Testis (tissue), 3 donors: Measurements from ENCODE around the gene ESPN. TPM values are rescaled to one million over a fixed set of nuclear protein-coding genes. Genes with fewer than 3 reads are reported as not detected.

Source experiments
- DNase-seq: peaks from one replicate; pipeline ENCODE4 v3.0.0-alpha.2; 2019
- H3K27ac ChIP-seq, 2 donors: fragments of 200-600 bp; sonication (generic); one replicate each; pipeline ENCODE4 v1.5.1; 2019
- H3K27me3 ChIP-seq: fragments of 200-600 bp; sonication (generic); one replicate; pipeline ENCODE4 v1.5.1; 2019
- H3K36me3 ChIP-seq: fragments of 200-600 bp; sonication (generic); one replicate; pipeline ENCODE4 v1.5.1; 2017; ENCODE audit warnings: low read depth; ENCODE audit errors: missing control alignments
- H3K4me1 ChIP-seq: fragments of 200-600 bp; sonication (generic); one replicate; pipeline ENCODE4 v1.5.1; 2019
- H3K4me3 ChIP-seq, 2 donors: fragments of 200-600 bp; sonication (generic); one replicate each; pipeline ENCODE4 v1.5.1; 2017 to 2019
- H3K9me3 ChIP-seq: fragments of 200-600 bp; sonication (generic); one replicate; pipeline ENCODE4 v1.5.1; 2017
- CTCF ChIP-seq, 3 experiments: fragments of 450-650 bp in 2 of 3; fragments of 200-600 bp in 1 of 3; sonication (generic) in 1 of 3; IDR thresholded peaks; one replicate each; pipeline ENCODE4 v1.5.1; 2016 to 2019; ENCODE audit warnings: antibody characterized with exemption in 3 of 3, mild to moderate bottlenecking in 2 of 3, moderate library complexity in 1 of 3
- POLR2A ChIP-seq: fragments of 450-650 bp; IDR thresholded peaks from one replicate; pipeline ENCODE4 v1.6.1; 2017; ENCODE audit warnings: antibody characterized with exemption, mild to moderate bottlenecking, moderate library complexity
- WGBS, 2 donors: methylation state at CpG; one replicate each; pipeline ENCODE4 v1.1.5; 2018; 5-methylcytosine and 5-hydroxymethylcytosine counted together
- intact Hi-C: fragments of 100-400 bp; cut with DNase I; formaldehyde crosslinking; loops from one replicate; pipeline ENCODE4 v1.15.1; 2023; ENCODE audit warnings: low total_unique reads
- polyA plus RNA-seq: library from polyadenylated mRNA; stranded (reverse); fragments of 350-450 nt; fragmentation: Illumina TruSeq; extraction: RNeasy Lipid Tissue Mini Kit (QIAGEN cat#74804); gene quantifications from one replicate; pipeline ENCODE4 v1.2.3, GENCODE V29; 2014; ENCODE audit warnings: low read depth, low replicate concordance; ENCODE audit not compliant: insufficient read depth
- total RNA-seq, 2 donors: library from RNA; depleted of rRNA; stranded (reverse); fragments of >200 nt; gene quantifications; one replicate each; pipeline ENCODE4 v1.2.3, GENCODE V29; 2016

The ESPN gene
- total and polyA plus RNA-seq, 3 donors from 2014 or later: 270 to 404 (median 396) TPM

DNA sequence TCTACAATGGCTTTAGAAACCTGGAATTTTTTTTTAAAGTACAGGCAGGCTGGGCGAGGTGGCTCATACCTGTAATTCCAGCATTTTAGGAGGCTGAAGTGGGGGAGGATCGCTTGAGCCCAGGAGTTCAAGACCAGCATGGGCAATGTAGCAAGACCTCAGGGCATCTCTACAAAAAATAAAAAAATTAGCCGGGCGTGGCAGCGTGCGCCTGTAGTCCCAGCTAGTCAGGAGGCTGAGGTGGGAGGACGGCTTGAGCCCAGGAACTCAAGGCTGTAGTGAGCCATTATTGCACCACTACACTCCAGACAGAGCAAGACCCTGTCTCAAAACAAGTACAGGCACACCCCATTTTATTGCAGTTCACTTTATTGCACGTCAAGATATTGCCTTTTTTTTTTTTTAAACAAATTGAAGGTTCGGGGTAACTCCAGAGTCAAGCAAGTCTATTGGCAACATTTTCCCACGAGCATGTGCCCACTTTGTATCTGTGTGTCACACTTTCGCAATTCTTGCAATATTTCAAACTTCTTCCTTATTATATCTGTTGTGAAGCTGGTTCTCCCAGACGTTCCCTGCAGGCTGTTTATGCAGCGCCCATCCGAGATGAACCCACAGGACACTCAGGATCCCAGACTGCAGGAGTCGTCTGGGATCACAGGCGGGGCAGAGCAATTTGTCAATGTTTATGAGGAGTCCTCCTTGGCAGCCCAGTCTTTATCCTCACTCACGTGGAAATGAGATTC lies 9.5 kb upstream of the ESPN start:
- WGBS, 2 donors: 61 to 65% methylated on average over 17 of the region's 17 CpGs
- intact Hi-C loops: no loop called here
- TF ChIP-seq CTCF (IDR thresholded peaks at IDR 0.05) (no peak), POLR2A (no peak)
- no peaks in the 10 kb centered on the region for H3K9me3 ChIP-seq
- no peak overlapping the region for H3K27ac ChIP-seq
- DNase-seq: no peak
- no peaks in the 10 kb centered on the region for H3K27me3 ChIP-seq
- H3K4me1 ChIP-seq: peaks cover 10% of the 10 kb centered on the region
- H3K36me3 ChIP-seq: no peaks in the 10 kb centered on the region
- no peak overlapping the region for H3K4me3 ChIP-seq

DNA sequence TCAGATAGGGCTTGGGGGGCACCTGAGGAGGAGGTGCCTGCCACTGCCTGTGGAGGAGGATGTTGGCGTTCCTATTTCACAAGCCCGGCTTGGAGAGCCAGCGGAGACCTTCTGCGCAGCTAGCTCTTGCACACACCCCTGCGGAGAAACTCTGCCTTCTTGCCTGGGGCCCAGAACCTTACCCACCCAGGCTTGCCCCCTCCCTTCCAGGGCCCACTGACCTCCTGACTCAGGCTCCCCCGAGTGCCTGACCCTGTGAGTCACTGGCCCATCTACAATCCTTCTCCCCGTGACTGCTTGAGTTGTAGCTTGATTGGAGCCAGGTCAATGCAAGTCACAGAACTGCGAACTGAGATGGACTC lies 8.3 kb upstream of the ESPN start:
- TF ChIP-seq POLR2A (no peak), CTCF (IDR thresholded peaks at IDR 0.05) (no peak)
- no peak overlapping the region for H3K27ac ChIP-seq
- WGBS, 2 donors: 70 to 79% methylated on average over 4 to 8 of the region's 8 CpGs
- H3K4me1 ChIP-seq: peaks cover 18% of the 10 kb centered on the region
- no peaks in the 10 kb centered on the region for H3K27me3 ChIP-seq
- H3K9me3 ChIP-seq: no peaks in the 10 kb centered on the region
- intact Hi-C loops: no loop called here
- no peaks in the 10 kb centered on the region for H3K36me3 ChIP-seq
- DNase-seq: no peak
- H3K4me3 ChIP-seq: no peak overlapping the region

- Histone ChIP-seq H3K27ac (no peak overlapping the region), H3K9me3 (no peaks in the 10 kb centered on the region), H3K4me1 (peaks cover 18% of the 10 kb centered on the region), H3K36me3 (no peaks in the 10 kb centered on the region), H3K4me3 (no peak overlapping the region), H3K27me3 (no peaks in the 10 kb centered on the region)
- DNase-seq: no peak
- intact Hi-C loops: no loop called here
- TF ChIP-seq POLR2A (no peak), CTCF (IDR thresholded peaks at IDR 0.05) (no peak)
- 91 to 100% methylated on average over 4 to 5 of the region's 5 CpGs for WGBS, 2 donors
These were observed 7.7 kb upstream of the ESPN start for GRCh38 chr1:6416906-6417305.

GRCh38 chr1:6417961-6418667 lies 6.5 kb upstream of the ESPN start:
- no peak overlapping the region for H3K27ac ChIP-seq
- H3K9me3 ChIP-seq: no peaks in the 10 kb centered on the region
- no peaks in the 10 kb centered on the region for H3K27me3 ChIP-seq
- intact Hi-C loops: no loop called here
- H3K4me3 ChIP-seq: no peak overlapping the region
- H3K36me3 ChIP-seq: no peaks in the 10 kb centered on the region
- 43 to 61% methylated on average over 7 to 8 of the region's 8 CpGs for WGBS, 2 donors
- TF ChIP-seq POLR2A (no peak), CTCF (IDR thresholded peaks at IDR 0.05) (no peak)
- peaks cover 18% of the 10 kb centered on the region for H3K4me1 ChIP-seq
- no peak for DNase-seq
